HG02759 (cell line): ENCODE results near the gene SUMF1.
A peak's percentile ranks its signal among the peaks of the same experiment; 100 is the strongest.

Source experiments
- ATAC-seq: cut with Tn5 transposase; IDR thresholded peaks from one replicate; pipeline ENCODE4 v1.9.1; 2021; ENCODE audit warnings: mild to moderate bottlenecking, moderate library complexity; ENCODE audit not compliant: unreplicated experiment

Gene SUMF1

GRCh38 chr3:4394048-4394447 is 73.0 kb downstream of the SUMF1 start:
- ATAC-seq, result no peak

DNA sequence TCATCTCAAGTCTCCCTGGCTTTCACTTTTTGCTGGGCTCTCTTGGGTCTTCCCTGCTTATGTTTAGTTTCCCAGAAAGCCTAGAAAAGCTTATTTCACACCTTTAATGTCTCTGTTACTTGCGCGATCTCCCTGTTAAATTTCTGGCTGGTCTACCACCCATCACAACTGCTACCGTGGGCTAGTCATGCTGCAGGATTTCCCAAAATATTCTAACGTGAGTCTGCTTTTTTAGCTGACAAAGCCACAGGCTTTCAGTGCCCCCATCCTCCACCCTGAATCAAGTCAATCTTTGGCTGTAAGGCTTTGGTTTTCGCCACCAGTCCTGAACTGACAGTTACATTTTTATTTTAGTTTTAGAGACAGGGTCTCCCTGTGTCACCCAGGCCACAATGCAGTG is 74.1 kb downstream of the SUMF1 start:
- ATAC-seq, result no peak

DNA sequence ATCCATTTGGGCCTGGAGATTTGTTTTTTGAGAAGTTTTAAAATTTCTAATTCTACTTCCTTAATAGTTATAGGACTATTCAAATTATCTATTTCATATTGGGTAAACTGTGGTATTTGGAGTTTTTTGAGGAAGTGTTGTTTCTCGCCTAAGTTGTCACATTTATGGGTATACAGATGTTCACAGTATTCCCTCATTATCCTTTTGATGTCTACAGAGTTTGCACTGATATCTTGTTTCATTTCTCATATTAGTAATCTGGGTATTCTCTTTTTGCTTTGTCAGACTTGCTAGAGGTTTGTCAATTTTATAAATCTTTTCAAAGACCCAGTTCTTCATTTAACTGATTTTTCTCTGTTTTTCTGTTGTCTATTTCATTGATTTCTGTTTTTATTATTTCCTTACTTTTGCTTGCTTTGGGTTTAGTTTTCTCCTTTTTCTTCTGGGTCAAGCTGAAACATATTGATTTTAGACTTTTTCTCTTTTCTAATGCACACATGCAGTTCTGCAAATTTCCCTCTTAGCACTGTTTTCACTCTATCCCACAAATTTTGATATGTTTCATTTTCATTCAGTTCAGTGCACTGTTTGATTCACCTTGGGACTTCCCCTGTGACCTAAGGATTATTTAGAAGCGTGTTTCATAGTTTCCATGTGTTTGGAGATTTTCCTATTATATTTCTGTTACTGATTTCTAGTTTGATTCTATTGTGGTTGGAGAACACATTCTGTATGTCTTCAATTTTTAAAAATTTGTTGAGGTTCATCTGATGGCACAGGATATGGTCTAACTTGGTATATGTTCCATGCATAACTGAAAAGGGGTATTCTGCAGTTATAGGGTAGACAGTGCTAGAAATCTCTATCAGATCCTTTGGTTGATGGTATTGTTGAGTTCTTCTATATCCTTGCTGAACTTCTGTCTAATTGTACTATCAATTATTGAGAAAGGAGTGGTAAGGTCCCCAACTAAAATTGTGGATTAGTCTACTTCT is 79.6 kb downstream of the SUMF1 start:
- ATAC-seq, result peak; percentile 73

GRCh38 chr3:4385201-4385600 is 81.9 kb downstream of the SUMF1 start:
- ATAC-seq, result no peak

DNA sequence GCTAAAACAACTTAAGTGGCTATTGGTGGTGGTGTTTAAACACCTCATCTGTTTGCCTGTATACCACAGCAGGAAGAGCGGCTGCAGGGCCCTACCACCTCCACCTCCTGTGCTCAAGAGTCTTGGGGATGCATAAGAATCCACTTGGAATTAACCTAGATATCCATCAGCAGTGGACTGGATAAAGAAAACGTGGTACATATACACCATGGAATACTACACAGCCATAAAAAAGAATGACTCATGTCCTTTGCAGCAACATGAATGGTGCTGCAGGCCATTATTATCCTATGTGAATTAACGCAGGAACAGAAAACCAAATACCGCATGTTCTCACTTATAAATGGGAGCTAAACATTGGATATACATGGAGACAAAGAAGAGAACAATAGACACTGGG is 87.1 kb downstream of the SUMF1 start:
- no peak for ATAC-seq

DNA sequence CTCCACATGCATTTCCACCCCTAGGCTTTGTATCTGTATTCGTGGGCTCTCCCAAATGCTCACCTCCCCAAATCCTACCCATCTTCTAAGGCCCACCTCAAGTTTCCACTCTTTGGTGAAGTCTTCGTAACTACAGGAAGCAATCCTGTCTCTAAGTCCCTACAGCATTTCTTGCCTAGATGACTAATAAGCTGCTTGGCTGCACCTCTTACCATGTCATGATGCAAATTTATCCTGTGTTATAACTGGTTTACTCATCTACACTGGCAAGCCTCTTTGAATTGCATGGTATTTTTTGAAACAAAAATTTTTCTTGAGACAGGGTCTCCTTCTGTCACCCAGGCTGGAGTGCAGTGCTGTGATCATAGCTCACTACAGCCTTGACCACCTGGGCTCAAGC is 90.6 kb downstream of the SUMF1 start:
- ATAC-seq, result no peak

DNA sequence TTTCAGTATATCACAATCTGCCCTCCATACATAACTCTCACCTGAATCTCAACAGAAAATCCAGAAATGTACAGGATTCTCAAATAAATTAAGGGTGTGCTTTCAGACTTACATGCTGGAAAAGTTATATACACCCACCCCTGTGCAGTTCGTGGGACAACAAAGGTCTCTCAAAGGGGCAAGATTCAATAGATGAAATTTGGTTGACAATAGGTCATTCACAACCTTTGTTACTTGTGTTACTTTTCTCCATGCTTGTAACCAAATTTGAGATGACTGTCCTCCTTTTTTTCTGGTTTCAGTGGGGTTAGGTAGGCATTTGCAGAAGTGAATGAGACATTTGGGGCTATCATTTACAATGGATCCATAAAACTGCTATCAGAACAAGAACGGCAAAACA is 91.2 kb downstream of the SUMF1 start:
- ATAC-seq, result no peak

GRCh38 chr3:4373669-4374068 is 93.4 kb downstream of the SUMF1 start:
- ATAC-seq, result no peak

DNA sequence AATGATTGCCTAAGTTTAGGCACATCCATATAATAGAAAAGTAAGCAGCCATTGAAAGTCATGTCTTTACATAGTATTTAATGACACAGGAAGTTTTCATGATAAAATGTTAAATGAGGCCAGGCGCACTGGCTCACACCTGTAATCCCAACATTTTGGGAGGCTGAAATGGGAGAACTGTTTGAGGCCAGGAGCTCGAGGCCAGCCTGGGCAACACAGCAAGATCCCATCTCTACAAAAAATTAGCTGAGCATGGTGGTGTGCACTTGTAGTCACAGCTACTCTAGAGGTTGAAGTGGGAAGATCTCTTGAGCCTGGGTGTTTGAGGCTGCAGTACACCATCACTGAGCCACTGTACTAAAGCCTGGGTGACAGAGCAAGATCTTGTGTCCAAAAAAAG is 104.5 kb downstream of the SUMF1 start:
- no peak for ATAC-seq

GRCh38 chr3:4360817-4361216 is 106.3 kb downstream of the SUMF1 start:
- no peak for ATAC-seq

DNA sequence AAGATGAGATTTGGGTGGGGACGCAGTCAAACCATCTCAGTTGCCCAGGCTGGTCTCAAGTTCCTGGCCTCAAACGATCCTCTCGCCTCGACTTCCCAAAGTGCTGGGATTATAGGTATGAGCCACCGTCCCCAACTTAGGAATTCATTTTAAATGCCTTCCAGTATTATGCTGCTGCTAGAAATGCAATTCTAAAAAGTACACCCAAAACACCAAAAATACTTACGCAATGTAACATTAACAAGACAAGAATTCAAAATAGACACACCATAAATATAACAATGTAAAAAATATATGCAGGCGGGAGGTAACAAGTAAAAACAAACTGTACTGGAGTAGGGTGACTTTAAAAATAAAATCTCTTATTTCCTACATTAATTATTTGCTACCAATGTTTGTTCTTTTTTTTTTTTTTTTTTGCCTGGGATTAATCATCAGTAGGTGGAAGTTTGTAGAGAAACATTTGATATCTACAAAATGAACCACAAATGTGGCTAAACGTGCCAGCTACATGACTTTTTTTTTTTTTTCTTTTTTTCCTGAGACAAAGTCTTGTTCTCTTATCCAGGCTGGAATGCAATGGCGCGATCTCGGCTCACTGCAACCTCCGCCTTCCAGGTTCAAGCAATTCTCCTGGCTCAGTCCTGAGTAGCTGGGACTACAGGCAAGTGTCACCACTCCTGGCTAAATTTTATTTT is 107.1 kb downstream of the SUMF1 start:
- no peak for ATAC-seq

DNA sequence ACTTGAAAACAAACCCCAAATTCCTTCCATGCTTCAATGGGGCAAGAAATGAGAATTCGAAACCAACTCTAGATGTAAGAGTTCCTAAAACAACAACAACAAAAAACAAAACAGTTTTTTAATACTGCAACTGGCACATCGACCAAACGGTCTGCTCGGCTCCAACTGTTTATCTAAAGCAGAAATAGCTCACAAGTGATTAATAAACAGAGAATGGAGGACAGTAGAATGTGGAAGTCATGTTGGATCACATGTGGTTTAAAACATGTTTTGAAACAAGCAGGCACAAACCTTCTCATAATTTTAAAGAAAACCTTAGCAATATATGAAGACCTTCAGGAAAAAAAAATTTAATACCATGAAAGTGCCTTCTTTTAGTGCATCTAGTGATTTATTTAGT is 108.8 kb downstream of the SUMF1 start:
- no peak for ATAC-seq

DNA sequence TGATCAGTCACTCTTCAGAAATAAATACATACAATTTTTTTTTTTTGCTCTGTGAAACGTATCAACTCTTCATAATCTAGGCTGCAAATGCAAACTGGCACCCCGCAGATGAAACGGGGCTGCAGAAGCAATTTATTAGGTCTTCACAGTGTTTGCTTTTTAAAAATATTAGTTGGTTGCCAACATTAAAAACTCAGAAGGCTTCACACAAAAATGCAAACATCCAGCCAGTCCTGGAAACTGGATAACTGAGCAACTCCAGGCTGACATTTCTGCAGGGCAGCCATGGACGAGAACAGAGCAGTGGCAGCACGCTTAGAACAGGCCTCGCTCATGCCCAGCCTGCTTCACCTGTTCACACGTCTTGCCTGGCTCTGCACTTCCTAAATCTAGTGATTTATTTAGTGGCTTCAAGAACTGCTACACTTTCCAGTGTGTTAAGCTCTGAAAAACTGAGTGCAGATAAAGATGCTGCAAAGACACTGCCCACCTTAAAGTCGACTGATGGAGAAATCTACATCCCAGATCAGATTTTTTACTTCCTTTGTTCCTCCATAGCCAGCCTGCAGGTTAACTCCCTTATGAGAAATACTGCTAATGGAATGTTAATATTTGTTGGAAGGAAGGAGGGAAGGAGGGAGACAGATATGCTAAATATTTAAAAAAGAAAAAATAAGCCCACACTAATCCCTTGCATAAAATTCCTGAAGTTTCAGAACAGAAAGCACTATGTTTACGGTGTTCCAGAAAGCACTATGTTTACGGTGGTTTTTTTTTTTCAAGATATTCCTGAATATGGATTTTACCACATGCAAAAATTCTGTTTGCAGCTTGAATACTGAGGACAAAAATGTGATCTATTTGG is 110.3 kb downstream of the SUMF1 start:
- no peak for ATAC-seq

- ATAC-seq, result no peak
These were observed 110.9 kb downstream of the SUMF1 start for GRCh38 chr3:4356220-4356540.

- no peak for ATAC-seq
These were observed 111.5 kb downstream of the SUMF1 start for GRCh38 chr3:4355401-4356219.

GRCh38 chr3:4351872-4352271 is 115.2 kb downstream of the SUMF1 start:
- no peak for ATAC-seq

- no peak for ATAC-seq
These were observed 115.8 kb downstream of the SUMF1 start for GRCh38 chr3:4351164-4351855.

GRCh38 chr3:4350789-4351163 is 116.3 kb downstream of the SUMF1 start:
- peak; percentile 64 for ATAC-seq

GRCh38 chr3:4343258-4343657 is 123.8 kb downstream of the SUMF1 start:
- no peak for ATAC-seq

- no peak for ATAC-seq
These were observed 125.8 kb downstream of the SUMF1 start for GRCh38 chr3:4341336-4341675.
